Natural killer cell (primary cell): ENCODE results near the gene CNP. TPM values are rescaled to one million over a fixed set of nuclear protein-coding genes. Genes with fewer than 3 reads are reported as not detected.

Experiments used
- ATAC-seq, 3 donors: fragments of 150-1000 bp in 2 of 3; fragments of 200-7000 bp in 1 of 3; cut with Tn5 transposase; 1 replicate in 1 of 3; 2 replicates in 2 of 3; pipeline ENCODE4 v1.10.0; 2021; ENCODE audit warnings: mild to moderate bottlenecking in 2 of 3, moderate library complexity in 2 of 3
- DNase-seq, 2 donors: peaks; one replicate each; pipeline versions ENCODE4 v3.0.0 to v3.0.0-alpha.2; 2013 to 2021; ENCODE audit warnings: mixed read lengths in 1 of 2
- H3K27ac ChIP-seq: one replicate; pipeline ENCODE4 v1.5.1; 2013; ENCODE audit warnings: mild to moderate bottlenecking, low read length
- H3K27me3 ChIP-seq: one replicate; pipeline ENCODE4 v1.6.1; 2013; ENCODE audit warnings: low read length; ENCODE audit not compliant: control insufficient read depth, insufficient read depth
- H3K36me3 ChIP-seq: one replicate; pipeline ENCODE4 v1.6.1; 2013; ENCODE audit warnings: low read length; ENCODE audit not compliant: control insufficient read depth, insufficient read depth
- H3K4me1 ChIP-seq: one replicate; pipeline ENCODE4 v1.6.1; 2013; ENCODE audit warnings: low read length; ENCODE audit not compliant: control insufficient read depth, insufficient read depth
- H3K4me3 ChIP-seq: one replicate; pipeline ENCODE4 v1.5.1; 2013; ENCODE audit warnings: low read length
- H3K9me3 ChIP-seq: one replicate; pipeline ENCODE4 v1.6.1; 2013; ENCODE audit warnings: low read length; ENCODE audit not compliant: control insufficient read depth, insufficient read depth
- H3K27ac Mint-ChIP-seq, 2 donors: one replicate each; pipeline ENCODE4 v1.8.0; 2022; ENCODE audit warnings: mild to moderate bottlenecking in 2 of 2, mixed read lengths in 2 of 2, moderate library complexity in 1 of 2
- H3K27me3 Mint-ChIP-seq, 2 donors: one replicate each; pipeline ENCODE4 v1.8.0; 2022; ENCODE audit warnings: low read depth in 2 of 2, mixed read lengths in 2 of 2
- H3K36me3 Mint-ChIP-seq: one replicate; pipeline ENCODE4 v1.8.0; 2022; ENCODE audit warnings: mixed read lengths
- H3K4me1 Mint-ChIP-seq, 2 donors: one replicate each; pipeline ENCODE4 v1.8.0; 2022; ENCODE audit warnings: mixed read lengths in 2 of 2
- H3K4me3 Mint-ChIP-seq: one replicate; pipeline ENCODE4 v1.8.0; 2022; ENCODE audit warnings: mild to moderate bottlenecking, moderate library complexity, mixed read lengths
- H3K9me3 Mint-ChIP-seq, 2 donors: one replicate each; pipeline ENCODE4 v1.8.0; 2022; ENCODE audit warnings: mixed read lengths in 2 of 2
- WGBS: methylation state at CpG from one replicate; pipeline ENCODE4 v1.1.7; 2013; ENCODE audit warnings: missing lambda C conversion rate; ENCODE audit not compliant: insufficient coverage; 5-methylcytosine and 5-hydroxymethylcytosine counted together
- intact Hi-C: fragments of 100-400 bp; cut with micrococcal nuclease; formaldehyde crosslinking; loops from one replicate; pipeline ENCODE4 v1.14.2; 2022
- total RNA-seq, 4 donors: library from RNA; stranded (reverse); fragments of 120-200 nt in 1 of 4; gene quantifications; one replicate each; pipeline versions ENCODE4 v1.2.3 to v1.2.4, GENCODE V29; 2013 to 2022
- TF ChIP-seq, protein P1 (sequence below): fragments of 200-600 bp; IDR thresholded peaks from one replicate; pipeline ENCODE4 v1.8.0; 2022; ENCODE audit warnings: antibody characterized with exemption

Gene CNP
- total RNA-seq, 3 donors from 2014 or later (not counting 1 experiment from before 2014, with no cell fraction given) = 32.4 to 44.8 (median 38.2) TPM

DNA sequence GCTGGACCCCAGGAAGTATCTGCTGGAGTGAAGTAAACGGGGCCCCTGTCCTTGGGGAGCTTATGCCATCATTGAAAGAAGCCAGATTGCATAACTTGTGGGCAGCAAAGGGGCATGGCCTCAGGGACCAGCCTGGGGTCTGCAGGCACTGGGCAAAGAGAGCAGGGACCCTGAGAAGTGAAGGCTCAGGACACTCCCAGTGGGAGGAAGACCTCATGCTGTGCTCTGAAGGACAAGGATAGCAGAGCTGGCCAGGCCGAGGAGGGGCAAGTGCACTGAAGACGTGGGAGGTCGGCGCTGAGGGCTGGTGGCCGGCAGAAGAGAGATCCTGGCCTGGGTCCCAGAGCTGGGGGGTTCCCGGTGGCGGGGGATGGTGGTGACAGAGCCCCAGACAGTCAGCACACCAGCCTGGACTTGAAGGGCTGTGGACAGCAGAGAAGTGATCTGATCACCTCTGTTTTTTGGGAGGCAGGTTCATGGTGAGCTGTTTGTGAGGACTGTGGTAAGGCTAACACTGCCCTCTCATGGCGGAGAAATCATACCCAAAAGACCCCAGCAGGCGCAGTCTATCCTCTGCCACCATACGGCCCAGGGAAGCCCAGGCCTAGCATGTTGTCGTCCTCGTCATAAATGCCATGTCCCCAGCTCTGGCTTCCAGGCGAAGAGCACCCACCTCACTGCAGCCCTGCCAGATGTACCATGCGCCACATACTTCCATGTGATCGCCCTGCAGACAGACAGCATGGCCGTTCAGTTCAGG lies 7.1 kb upstream of the CNP start:
- Mint-ChIP-seq H3K27me3 (no peaks in the 10 kb centered on the region), H3K4me3 (no peak overlapping the region), H3K4me1 (no peaks in the 10 kb centered on the region), H3K36me3 (no peaks in the 10 kb centered on the region), H3K27ac (no peak overlapping the region), H3K9me3 (no peaks in the 10 kb centered on the region)
- Histone ChIP-seq H3K9me3 (no peaks in the 10 kb centered on the region), H3K36me3 (no peaks in the 10 kb centered on the region), H3K4me3 (no peak overlapping the region), H3K27me3 (no peaks in the 10 kb centered on the region), H3K27ac (no peak overlapping the region), H3K4me1 (no peaks in the 10 kb centered on the region)
- DNase-seq = no peak
- 80% methylated on average over 17 of the region's 17 CpGs for WGBS
- intact Hi-C loops = no loop called here
- TF ChIP-seq, protein P1, sequence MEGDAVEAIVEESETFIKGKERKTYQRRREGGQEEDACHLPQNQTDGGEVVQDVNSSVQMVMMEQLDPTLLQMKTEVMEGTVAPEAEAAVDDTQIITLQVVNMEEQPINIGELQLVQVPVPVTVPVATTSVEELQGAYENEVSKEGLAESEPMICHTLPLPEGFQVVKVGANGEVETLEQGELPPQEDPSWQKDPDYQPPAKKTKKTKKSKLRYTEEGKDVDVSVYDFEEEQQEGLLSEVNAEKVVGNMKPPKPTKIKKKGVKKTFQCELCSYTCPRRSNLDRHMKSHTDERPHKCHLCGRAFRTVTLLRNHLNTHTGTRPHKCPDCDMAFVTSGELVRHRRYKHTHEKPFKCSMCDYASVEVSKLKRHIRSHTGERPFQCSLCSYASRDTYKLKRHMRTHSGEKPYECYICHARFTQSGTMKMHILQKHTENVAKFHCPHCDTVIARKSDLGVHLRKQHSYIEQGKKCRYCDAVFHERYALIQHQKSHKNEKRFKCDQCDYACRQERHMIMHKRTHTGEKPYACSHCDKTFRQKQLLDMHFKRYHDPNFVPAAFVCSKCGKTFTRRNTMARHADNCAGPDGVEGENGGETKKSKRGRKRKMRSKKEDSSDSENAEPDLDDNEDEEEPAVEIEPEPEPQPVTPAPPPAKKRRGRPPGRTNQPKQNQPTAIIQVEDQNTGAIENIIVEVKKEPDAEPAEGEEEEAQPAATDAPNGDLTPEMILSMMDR = no peak
- ATAC-seq = peak in 1 of 3 donors; percentile 29

DNA sequence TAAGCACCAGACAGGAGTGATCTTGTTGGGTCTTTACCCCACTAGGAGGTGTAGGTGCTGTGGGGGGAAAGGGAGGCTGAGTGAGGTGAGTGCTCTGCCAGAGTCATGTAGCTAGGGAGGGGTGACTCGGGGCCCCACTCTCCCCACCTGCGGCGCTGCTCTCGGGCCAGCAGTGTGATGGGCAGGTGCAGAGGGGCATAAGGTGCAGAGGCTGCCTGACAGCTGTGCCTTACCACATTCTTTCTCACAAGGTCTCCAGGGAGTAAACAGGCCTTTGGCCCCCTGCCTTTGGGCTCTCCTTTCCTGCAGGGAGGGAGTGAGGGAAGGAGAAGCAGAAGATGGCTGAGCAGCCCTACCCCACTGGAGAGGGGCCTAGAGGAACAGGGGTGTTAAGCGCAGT lies 4.5 kb upstream of the CNP start:
- TF ChIP-seq, protein P1 = no peak
- Histone ChIP-seq H3K27ac (no peak overlapping the region), H3K4me1 (peaks cover 9% of the 10 kb centered on the region), H3K27me3 (no peaks in the 10 kb centered on the region), H3K36me3 (no peaks in the 10 kb centered on the region), H3K4me3 (no peak overlapping the region), H3K9me3 (no peaks in the 10 kb centered on the region)
- H3K4me1 Mint-ChIP-seq = peaks cover 13 to 14% of the 10 kb centered on the region in 2 donors
- H3K36me3 Mint-ChIP-seq = no peaks in the 10 kb centered on the region
- intact Hi-C loops = no loop called here
- H3K27ac Mint-ChIP-seq = no peak overlapping the region
- no peaks in the 10 kb centered on the region for H3K9me3 Mint-ChIP-seq
- DNase-seq (no peak), ATAC-seq (no peak)
- no peaks in the 10 kb centered on the region for H3K27me3 Mint-ChIP-seq
- WGBS = 82% methylated on average over 5 of the region's 5 CpGs
- H3K4me3 Mint-ChIP-seq = no peak overlapping the region

DNA sequence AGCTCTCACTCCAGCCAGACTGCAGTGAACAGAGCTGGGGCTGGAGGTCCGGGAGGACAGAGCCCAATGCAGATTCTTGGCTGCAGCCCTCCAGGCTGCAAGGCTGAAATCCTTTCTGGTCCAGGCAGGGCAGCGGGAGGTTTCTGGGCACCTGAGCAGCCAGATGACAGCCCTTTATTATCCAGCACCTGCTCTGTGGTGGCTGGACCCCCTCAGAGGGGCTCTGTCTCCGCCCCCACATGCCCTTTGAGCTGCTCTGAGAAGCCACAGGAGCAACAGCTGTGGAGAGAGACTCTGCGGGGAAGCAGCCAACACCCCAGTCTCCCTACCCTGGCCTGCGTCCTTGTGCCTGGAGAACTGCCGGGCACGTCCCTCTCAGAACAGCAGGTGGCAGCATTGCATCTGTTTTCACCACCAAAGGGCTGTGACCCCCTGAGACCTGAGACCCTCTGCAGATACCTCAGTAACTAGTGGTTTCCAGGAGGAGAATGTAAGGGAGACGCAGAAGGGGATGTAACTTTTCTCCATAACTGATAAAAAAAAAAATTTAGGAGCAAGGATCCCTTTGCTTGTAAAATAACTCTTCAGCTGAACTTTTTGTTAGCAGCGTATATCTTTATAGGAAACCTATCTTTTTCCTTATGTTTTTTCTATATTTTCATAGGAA lies 3.7 kb upstream of the CNP start:
- Histone ChIP-seq H3K4me3 (no peak overlapping the region), H3K9me3 (no peaks in the 10 kb centered on the region), H3K27me3 (no peaks in the 10 kb centered on the region), H3K4me1 (peaks cover 17% of the 10 kb centered on the region), H3K27ac (no peak overlapping the region), H3K36me3 (no peaks in the 10 kb centered on the region)
- no peaks in the 10 kb centered on the region for H3K9me3 Mint-ChIP-seq
- H3K4me3 Mint-ChIP-seq = no peak overlapping the region
- H3K4me1 Mint-ChIP-seq = peaks cover 16% of the 10 kb centered on the region in 2 donors
- H3K27ac Mint-ChIP-seq = no peak overlapping the region
- H3K36me3 Mint-ChIP-seq = no peaks in the 10 kb centered on the region
- 20% methylated on average over 7 of the region's 9 CpGs for WGBS
- TF ChIP-seq, protein P1 = peak; percentile 80
- intact Hi-C loops = loop anchor here (1.0 kb wide), 1 partner anchor 153 kb away; no protein-coding TSS in a partner anchor
- no peaks in the 10 kb centered on the region for H3K27me3 Mint-ChIP-seq
- peak in 2 of 3 donors; percentile 17 to 31 for ATAC-seq
- DNase-seq = peak; percentile 62 to 84
